Fibroblast of villous mesenchyme (primary cell): ENCODE results near the gene RPTOR. TPM values are rescaled to one million over a fixed set of nuclear protein-coding genes. Genes with fewer than 3 reads are reported as not detected.

Experiments used
- DNase-seq: peaks from one replicate; pipeline ENCODE4 v3.0.0-alpha.2; 2010; ENCODE audit warnings: low read depth
- H3K4me3 ChIP-seq: 2 replicates; pipeline ENCODE4 v1.5.1; 2011; ENCODE audit warnings: low read depth, mild to moderate bottlenecking, low read length
- CTCF ChIP-seq: IDR thresholded peaks from 2 replicates; pipeline ENCODE4 v1.5.1; 2012; ENCODE audit warnings: low read depth, mild to moderate bottlenecking, low read length; ENCODE audit not compliant: insufficient read depth
- total RNA-seq: library from RNA; depleted of rRNA; stranded (reverse); fragments of >200 nt; gene quantifications from 2 replicates; pipeline ENCODE4 v1.2.3, GENCODE V29; 2012

RPTOR gene
- total RNA-seq, 1 donor, result 35.8 TPM

GRCh38 chr17:80937462-80938381 lies 393.1 kb downstream of the RPTOR start:
- H3K4me3 ChIP-seq, result no peak overlapping the region
- DNase-seq, result no peak
- no peak for TF ChIP-seq CTCF

GRCh38 chr17:80938556-80938955 lies 393.9 kb downstream of the RPTOR start:
- H3K4me3 ChIP-seq, result no peak overlapping the region
- no peak for TF ChIP-seq CTCF
- DNase-seq, result no peak

- TF ChIP-seq CTCF, result no peak
- DNase-seq, result no peak
- no peak overlapping the region for H3K4me3 ChIP-seq
These were observed 394.8 kb downstream of the RPTOR start for GRCh38 chr17:80939151-80940145.

- DNase-seq, result no peak
- no peak overlapping the region for H3K4me3 ChIP-seq
- TF ChIP-seq CTCF, result no peak
These were observed 395.8 kb downstream of the RPTOR start for GRCh38 chr17:80940171-80941123.

- TF ChIP-seq CTCF, result no peak
- DNase-seq, result no peak
- H3K4me3 ChIP-seq, result no peak overlapping the region
These were observed 396.5 kb downstream of the RPTOR start for GRCh38 chr17:80941171-80941570.

- H3K4me3 ChIP-seq, result no peak overlapping the region
- no peak for TF ChIP-seq CTCF
- DNase-seq, result peak; percentile 68
These were observed 397.2 kb downstream of the RPTOR start for GRCh38 chr17:80941743-80942422.
